ENCODE results near the gene RBMS3. TPM values are rescaled to one million over a fixed set of nuclear protein-coding genes. Genes with fewer than 3 reads are reported as not detected.

Gene RBMS3
- total RNA-seq, 1 experiment from 2014 or later, result 1.3 TPM

DNA sequence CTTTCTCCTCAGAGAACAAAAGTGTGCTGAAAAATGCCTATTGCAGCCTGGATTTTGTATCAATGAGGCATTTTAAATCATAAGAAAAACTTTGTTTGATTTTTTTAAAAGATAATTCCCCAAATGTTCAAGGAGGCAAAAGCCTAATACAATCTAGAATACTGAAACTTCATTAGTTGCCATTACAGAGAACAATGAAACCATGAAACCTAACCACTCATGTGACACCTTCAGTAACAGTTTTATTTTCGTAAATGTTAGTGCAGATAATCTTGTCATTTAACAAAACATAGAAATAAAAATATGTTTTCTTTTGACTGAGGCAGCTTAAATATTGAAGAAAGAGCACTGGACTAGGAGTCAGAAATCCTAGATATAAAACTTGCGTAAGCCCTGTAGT lies 655.9 kb downstream of the RBMS3 start:
- TF ChIP-seq, protein P1, sequence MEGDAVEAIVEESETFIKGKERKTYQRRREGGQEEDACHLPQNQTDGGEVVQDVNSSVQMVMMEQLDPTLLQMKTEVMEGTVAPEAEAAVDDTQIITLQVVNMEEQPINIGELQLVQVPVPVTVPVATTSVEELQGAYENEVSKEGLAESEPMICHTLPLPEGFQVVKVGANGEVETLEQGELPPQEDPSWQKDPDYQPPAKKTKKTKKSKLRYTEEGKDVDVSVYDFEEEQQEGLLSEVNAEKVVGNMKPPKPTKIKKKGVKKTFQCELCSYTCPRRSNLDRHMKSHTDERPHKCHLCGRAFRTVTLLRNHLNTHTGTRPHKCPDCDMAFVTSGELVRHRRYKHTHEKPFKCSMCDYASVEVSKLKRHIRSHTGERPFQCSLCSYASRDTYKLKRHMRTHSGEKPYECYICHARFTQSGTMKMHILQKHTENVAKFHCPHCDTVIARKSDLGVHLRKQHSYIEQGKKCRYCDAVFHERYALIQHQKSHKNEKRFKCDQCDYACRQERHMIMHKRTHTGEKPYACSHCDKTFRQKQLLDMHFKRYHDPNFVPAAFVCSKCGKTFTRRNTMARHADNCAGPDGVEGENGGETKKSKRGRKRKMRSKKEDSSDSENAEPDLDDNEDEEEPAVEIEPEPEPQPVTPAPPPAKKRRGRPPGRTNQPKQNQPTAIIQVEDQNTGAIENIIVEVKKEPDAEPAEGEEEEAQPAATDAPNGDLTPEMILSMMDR (IDR thresholded peaks at IDR 0.05; ENCODE audit: unreplicated experiment), result no peak
- no peak for DNase-seq
- no TSS peak for BruUV-seq (replicated peaks)
- intact Hi-C loops (cut with micrococcal nuclease; ENCODE audit: unreplicated experiment), result no loop called here
- CTCF ChIA-PET, result no interaction called here
- Mint-ChIP-seq H3K36me3 (ENCODE audit: insufficient read depth, unreplicated experiment) (no peaks in the 10 kb centered on the region), H3K9me3 (ENCODE audit: low read depth, unreplicated experiment) (peaks cover 3% of the 10 kb centered on the region), H3K4me1 (ENCODE audit: low read depth, unreplicated experiment) (no peaks in the 10 kb centered on the region), H3K4me3 (ENCODE audit: low read depth, unreplicated experiment) (no peak overlapping the region), H3K27ac (ENCODE audit: unreplicated experiment) (no peak overlapping the region), H3K27me3 (ENCODE audit: unreplicated experiment) (no peaks in the 10 kb centered on the region)

DNA sequence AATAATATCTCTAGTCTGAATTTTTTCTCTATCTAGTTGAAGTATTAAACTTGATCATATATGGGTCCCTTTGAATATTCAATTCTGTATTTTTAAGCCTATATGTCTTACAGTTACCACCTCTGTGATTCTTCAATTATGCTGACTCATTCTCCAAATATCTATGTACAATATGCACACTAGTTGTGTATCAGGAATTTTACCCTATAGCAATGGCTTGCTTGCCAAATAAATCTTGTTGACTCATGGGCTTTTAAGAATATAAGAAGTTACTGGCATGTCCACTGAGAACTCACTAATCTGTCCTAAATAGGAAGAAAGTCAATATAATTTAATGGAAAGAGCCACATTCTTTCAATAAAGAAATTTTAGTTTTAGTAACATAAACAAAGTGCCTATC lies 656.3 kb downstream of the RBMS3 start:
- Mint-ChIP-seq H3K9me3 (ENCODE audit: low read depth, unreplicated experiment) (peaks cover 3% of the 10 kb centered on the region), H3K36me3 (ENCODE audit: insufficient read depth, unreplicated experiment) (no peaks in the 10 kb centered on the region), H3K4me3 (ENCODE audit: low read depth, unreplicated experiment) (no peak overlapping the region), H3K27me3 (ENCODE audit: unreplicated experiment) (no peaks in the 10 kb centered on the region), H3K4me1 (ENCODE audit: low read depth, unreplicated experiment) (no peaks in the 10 kb centered on the region), H3K27ac (ENCODE audit: unreplicated experiment) (no peak overlapping the region)
- CTCF ChIA-PET, result no interaction called here
- BruUV-seq (replicated peaks), result no TSS peak
- no peak for DNase-seq
- intact Hi-C loops (cut with micrococcal nuclease; ENCODE audit: unreplicated experiment), result no loop called here
- TF ChIP-seq, protein P1 (IDR thresholded peaks at IDR 0.05; ENCODE audit: unreplicated experiment), result no peak

DNA sequence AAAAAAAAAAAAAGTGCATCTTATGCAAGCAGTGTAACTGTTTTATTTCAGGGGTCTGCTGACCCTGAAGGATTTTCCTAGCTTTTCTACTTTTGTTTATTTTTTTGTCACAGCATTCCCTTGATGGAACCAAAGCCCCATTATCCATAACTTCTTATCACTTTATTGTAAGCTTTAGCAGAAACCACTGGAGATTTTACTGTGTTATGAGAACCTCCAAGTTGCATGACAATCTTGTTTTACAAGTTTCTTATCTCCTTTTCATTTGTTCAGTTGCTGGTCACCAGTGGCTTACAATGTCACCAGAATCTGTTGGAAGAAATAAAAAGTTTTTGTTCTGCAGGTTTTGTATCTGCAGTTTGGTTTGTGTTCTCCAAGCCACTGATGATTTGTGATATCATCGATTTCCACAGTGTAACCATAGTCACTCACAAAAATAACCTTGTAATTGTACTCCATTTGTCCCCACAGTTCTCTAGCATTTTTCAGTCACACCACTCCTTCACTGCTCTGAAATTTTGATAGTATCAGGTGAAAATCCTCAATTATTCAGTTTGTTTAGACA lies 660.0 kb downstream of the RBMS3 start:
- CTCF ChIA-PET, result no interaction called here
- intact Hi-C loops (cut with micrococcal nuclease; ENCODE audit: unreplicated experiment), result no loop called here
- H3K4me3 Mint-ChIP-seq (ENCODE audit: low read depth, unreplicated experiment), result no peak overlapping the region
- TF ChIP-seq, protein P1 (IDR thresholded peaks at IDR 0.05; ENCODE audit: unreplicated experiment), result no peak
- DNase-seq, result no peak
- no peaks in the 10 kb centered on the region for H3K27me3 Mint-ChIP-seq (ENCODE audit: unreplicated experiment)
- no peak overlapping the region for H3K27ac Mint-ChIP-seq (ENCODE audit: unreplicated experiment)
- no TSS peak for BruUV-seq (replicated peaks)
- H3K36me3 Mint-ChIP-seq (ENCODE audit: insufficient read depth, unreplicated experiment), result no peaks in the 10 kb centered on the region
- H3K4me1 Mint-ChIP-seq (ENCODE audit: low read depth, unreplicated experiment), result no peaks in the 10 kb centered on the region
- peaks cover 3% of the 10 kb centered on the region for H3K9me3 Mint-ChIP-seq (ENCODE audit: low read depth, unreplicated experiment)

DNA sequence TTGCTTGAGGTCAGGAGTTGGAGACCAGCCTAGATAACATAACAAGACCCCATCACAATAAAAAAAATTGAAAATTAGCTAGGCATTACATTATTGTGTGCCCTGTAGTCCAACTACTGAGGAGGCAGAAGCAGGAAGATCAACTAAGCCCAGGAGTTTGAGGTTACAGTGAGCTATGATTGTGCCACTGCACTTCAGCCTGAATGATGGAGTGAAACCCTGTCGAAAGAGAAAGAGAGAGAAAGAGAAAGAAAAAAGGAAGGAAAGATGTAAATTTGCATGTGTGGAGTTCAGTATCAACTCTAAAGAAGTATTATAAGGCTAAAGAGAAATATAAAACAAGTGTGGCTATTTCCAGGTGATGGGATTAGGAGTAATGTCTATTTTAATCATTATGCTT lies 661.4 kb downstream of the RBMS3 start:
- no peak for DNase-seq
- Mint-ChIP-seq H3K9me3 (ENCODE audit: low read depth, unreplicated experiment) (peaks cover 3% of the 10 kb centered on the region), H3K4me1 (ENCODE audit: low read depth, unreplicated experiment) (peaks cover 11% of the 10 kb centered on the region), H3K36me3 (ENCODE audit: insufficient read depth, unreplicated experiment) (no peaks in the 10 kb centered on the region), H3K27me3 (ENCODE audit: unreplicated experiment) (no peaks in the 10 kb centered on the region), H3K27ac (ENCODE audit: unreplicated experiment) (no peak overlapping the region), H3K4me3 (ENCODE audit: low read depth, unreplicated experiment) (no peak overlapping the region)
- CTCF ChIA-PET, result no interaction called here
- TF ChIP-seq, protein P1 (IDR thresholded peaks at IDR 0.05; ENCODE audit: unreplicated experiment), result no peak
- intact Hi-C loops (cut with micrococcal nuclease; ENCODE audit: unreplicated experiment), result no loop called here
- no TSS peak for BruUV-seq (replicated peaks)
